Body of pancreas (tissue), 4 donors: ENCODE measurements around the gene BTG2.
"Not testable (repeated sequence)": the region's sequence is repeated elsewhere in the genome, so short reads cannot be mapped to it uniquely, and the experiment has no call there.

Experiments used
- CTCF ChIP-seq, 7 experiments: fragments of 450-650 bp in 4 of 7; fragments of 200-600 bp in 3 of 7; sonication (generic) in 3 of 7; IDR thresholded peaks; one replicate each; pipeline ENCODE4 v1.5.1; 2016 to 2019; ENCODE audit warnings: antibody characterized with exemption in 7 of 7
- POLR2A ChIP-seq, 3 donors: fragments of 450-650 bp; IDR thresholded peaks; one replicate each; pipeline ENCODE4 v1.6.1; 2016; ENCODE audit warnings: antibody characterized with exemption in 3 of 3, mild to moderate bottlenecking in 2 of 3

GRCh38 chr1:203256636-203257035 is 48.7 kb upstream of the BTG2 start:
- TF ChIP-seq CTCF, POLR2A (IDR thresholded peaks at IDR 0.05): not testable (repeated sequence)
